Measurements from ENCODE around the gene RNF183. TPM values are rescaled to one million over a fixed set of nuclear protein-coding genes. Genes with fewer than 3 reads are reported as not detected.

The RNF183 gene
- polyA plus RNA-seq, 4 donors: 0.54 to 1.7 (median 0.62) TPM; not detected in 1

DNA sequence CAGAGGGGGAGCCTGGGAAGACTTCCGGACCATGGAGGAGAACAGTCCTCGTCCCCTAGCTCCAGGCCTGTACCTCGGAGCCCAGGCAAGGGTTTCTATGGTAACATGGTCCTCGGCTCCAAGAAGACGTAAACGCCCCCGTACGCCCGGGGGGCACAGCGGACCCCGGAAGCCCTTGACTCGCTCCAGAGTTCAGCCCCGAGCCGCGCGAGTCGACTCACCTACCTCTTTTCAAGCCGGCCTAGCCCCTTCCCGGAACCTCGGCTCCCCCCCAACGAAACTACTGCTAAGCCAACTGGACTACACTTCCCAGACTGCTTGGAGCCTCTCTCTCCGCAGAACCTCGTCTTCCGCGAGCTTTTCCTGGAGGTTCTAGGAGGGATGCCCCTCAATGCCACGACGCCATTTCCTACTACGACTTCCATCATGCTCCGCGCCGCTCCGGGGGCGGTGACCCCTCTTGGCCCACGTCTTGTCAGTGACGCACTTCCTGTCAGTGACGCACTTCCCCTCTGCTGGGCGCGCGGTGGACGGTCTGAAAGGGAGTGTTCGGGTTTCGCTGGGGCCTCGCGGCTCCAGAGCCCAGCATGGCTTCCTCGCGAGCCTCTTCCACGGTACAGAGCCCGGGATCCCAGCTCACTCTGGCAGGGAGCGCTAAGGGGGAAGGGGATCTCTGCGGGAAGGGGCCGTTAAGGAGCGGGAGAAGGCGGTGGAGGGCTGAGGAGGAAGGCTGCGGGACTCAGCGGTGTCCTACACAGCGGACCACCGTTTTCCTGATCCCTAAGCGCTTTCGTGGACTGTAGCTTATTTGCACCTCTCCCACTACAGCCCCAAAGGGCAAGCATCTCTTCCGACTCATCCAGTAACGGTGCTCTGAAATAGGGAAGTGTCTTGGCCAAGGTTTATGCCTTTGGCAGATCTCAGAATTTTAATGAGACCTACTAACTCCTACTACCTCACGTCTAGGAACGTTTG, 27.7 kb downstream of the RNF183 start, which contains the start of the genes CDC26 and PRPF4:
CDC26 (minus strand) TSS at position 416 of the 975 bp plus-strand sequence. CDS start 3,065 bp downstream, outside the sequence.
PRPF4 (plus strand) TSS at position 502 of the 975 bp plus-strand sequence; CDS start at position 588, 86 bp downstream.
- peaks cover 14 to 26% (median 23%) of the 10 kb centered on the region in 3 donors for H3K36me3 ChIP-seq (ENCODE audit: control insufficient read depth in 3 of 3, insufficient read depth in 2 of 3, low read depth in 1 of 3, low read length in 3 of 3)
- 0% methylated on average over 56 to 63 of the region's 63 CpGs for WGBS, 3 donors
- DNase-seq (peak; percentile 98), FAIRE-seq (no peak)
- H3K9me3 ChIP-seq (ENCODE audit: control insufficient read depth in 2 of 2, insufficient read depth in 1 of 2, low read depth in 1 of 2, low read length in 1 of 2): no peaks in the 10 kb centered on the region
- H3K4me3 ChIP-seq (ENCODE audit: low read depth in 1 of 3, low read length in 3 of 3): peak within 1 kb of the TSS; percentile 73 to 84 (median 78)
- H3K4me1 ChIP-seq (ENCODE audit: control insufficient read depth in 3 of 3, insufficient read depth in 2 of 3, low read depth in 1 of 3, low read length in 2 of 3): peaks cover 0 to 7% (median 4%) of the 10 kb centered on the region in 3 donors
- peak within 1 kb of the TSS; percentile 85 to 95 (median 94) for H3K27ac ChIP-seq (ENCODE audit: low read depth in 1 of 3, low read length in 2 of 3)
- H3K27me3 ChIP-seq (ENCODE audit: control insufficient read depth in 3 of 3, insufficient read depth in 3 of 3, low read length in 3 of 3): no peaks in the 10 kb centered on the region

DNA sequence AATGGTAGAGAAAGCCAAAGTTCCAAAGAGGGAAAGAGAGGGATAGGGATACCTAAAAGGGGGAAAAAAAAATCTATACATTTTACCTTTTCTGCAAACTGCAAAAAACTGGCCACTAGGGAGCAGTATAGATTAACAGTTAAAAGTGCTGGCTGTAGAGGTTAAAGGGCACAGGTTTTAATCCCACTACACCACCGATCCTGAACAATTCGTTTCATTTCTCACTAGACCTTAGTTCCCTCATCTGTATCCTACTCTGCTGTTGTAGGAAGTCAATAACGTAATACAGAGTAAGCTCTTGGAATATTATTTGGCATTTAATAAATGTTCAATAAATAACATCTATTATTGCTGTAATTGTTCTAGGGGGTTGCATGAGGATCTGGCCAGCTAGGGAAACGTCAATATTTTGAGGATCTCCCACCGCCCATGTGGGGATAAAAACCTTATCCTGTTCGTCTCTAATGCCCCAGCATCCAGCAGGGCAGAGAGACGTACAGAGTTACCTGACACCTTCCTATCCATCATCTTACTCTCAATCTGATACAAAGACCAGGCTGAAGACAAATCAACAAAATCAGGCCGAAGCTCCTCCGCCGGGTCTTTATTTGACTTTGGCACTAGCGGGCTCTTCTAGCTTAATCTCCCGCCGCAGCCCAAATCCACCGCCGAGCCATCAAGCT, 28.6 kb downstream of the RNF183 start:
- Histone ChIP-seq H3K9me3 (ENCODE audit: control insufficient read depth in 2 of 2, insufficient read depth in 1 of 2, low read depth in 1 of 2, low read length in 1 of 2) (no peaks in the 10 kb centered on the region), H3K4me1 (ENCODE audit: control insufficient read depth in 3 of 3, insufficient read depth in 2 of 3, low read depth in 1 of 3, low read length in 2 of 3) (peaks cover 3 to 13% (median 4%) of the 10 kb centered on the region in 3 donors), H3K4me3 (ENCODE audit: low read depth in 1 of 3, low read length in 3 of 3) (peak overlapping the region; percentile 56 to 84 (median 73)), H3K27ac (ENCODE audit: low read depth in 1 of 3, low read length in 2 of 3) (peak overlapping the region; percentile 73 to 95 (median 94)), H3K36me3 (ENCODE audit: control insufficient read depth in 3 of 3, insufficient read depth in 2 of 3, low read depth in 1 of 3, low read length in 3 of 3) (peaks cover 15 to 26% (median 18%) of the 10 kb centered on the region in 3 donors), H3K27me3 (ENCODE audit: control insufficient read depth in 3 of 3, insufficient read depth in 3 of 3, low read length in 3 of 3) (no peaks in the 10 kb centered on the region)
- 0% methylated on average over 15 of the region's 15 CpGs for WGBS, 3 donors
- DNase-seq (peak; percentile 74 to 79), FAIRE-seq (no peak)

- DNase-seq (no peak), FAIRE-seq (no peak)
- Histone ChIP-seq H3K27me3 (ENCODE audit: control insufficient read depth in 3 of 3, insufficient read depth in 3 of 3, low read length in 3 of 3) (no peaks in the 10 kb centered on the region), H3K36me3 (ENCODE audit: control insufficient read depth in 3 of 3, insufficient read depth in 2 of 3, low read depth in 1 of 3, low read length in 3 of 3) (peaks cover 14 to 35% (median 17%) of the 10 kb centered on the region in 3 donors), H3K4me3 (ENCODE audit: low read depth in 1 of 3, low read length in 3 of 3) (no peak overlapping the region), H3K9me3 (ENCODE audit: control insufficient read depth in 2 of 2, insufficient read depth in 1 of 2, low read depth in 1 of 2, low read length in 1 of 2) (no peaks in the 10 kb centered on the region), H3K27ac (ENCODE audit: low read depth in 1 of 3, low read length in 2 of 3) (peak overlapping the region in 1 of 3 donors; percentile 24), H3K4me1 (ENCODE audit: control insufficient read depth in 3 of 3, insufficient read depth in 2 of 3, low read depth in 1 of 3, low read length in 2 of 3) (peaks cover 0 to 21% (median 3%) of the 10 kb centered on the region in 3 donors)
- 62 to 82% (median 78%) methylated on average over 2 of the region's 2 CpGs for WGBS, 3 donors
Observed at GRCh38 chr9:113269871-113270270, 33.3 kb downstream of the RNF183 start.

DNA sequence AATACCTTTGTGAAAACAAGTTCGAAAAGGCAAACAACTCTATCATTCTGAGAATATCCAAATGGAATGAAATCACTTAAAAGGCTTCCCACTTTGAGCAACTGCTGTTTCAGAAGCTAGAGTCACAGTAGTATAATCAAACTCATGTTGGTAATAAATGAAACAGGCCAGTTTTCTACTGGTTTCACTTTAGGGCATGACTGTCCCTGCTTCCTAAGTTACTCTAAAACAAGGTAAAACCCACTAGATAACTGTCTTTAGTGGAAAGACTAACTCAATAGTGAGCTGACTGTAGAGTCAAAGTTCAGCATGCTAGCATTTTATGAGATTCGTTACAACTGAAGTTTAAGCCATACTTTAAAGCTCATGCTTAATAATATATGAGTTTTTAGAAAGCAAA, 33.8 kb downstream of the RNF183 start:
- FAIRE-seq: no peak
- Histone ChIP-seq H3K4me1 (ENCODE audit: control insufficient read depth in 3 of 3, insufficient read depth in 2 of 3, low read depth in 1 of 3, low read length in 2 of 3) (peaks cover 0 to 21% (median 3%) of the 10 kb centered on the region in 3 donors), H3K9me3 (ENCODE audit: control insufficient read depth in 2 of 2, insufficient read depth in 1 of 2, low read depth in 1 of 2, low read length in 1 of 2) (no peaks in the 10 kb centered on the region), H3K36me3 (ENCODE audit: control insufficient read depth in 3 of 3, insufficient read depth in 2 of 3, low read depth in 1 of 3, low read length in 3 of 3) (peaks cover 14 to 36% (median 18%) of the 10 kb centered on the region in 3 donors), H3K27me3 (ENCODE audit: control insufficient read depth in 3 of 3, insufficient read depth in 3 of 3, low read length in 3 of 3) (no peaks in the 10 kb centered on the region), H3K27ac (ENCODE audit: low read depth in 1 of 3, low read length in 2 of 3) (peak overlapping the region in 1 of 3 donors; percentile 53), H3K4me3 (ENCODE audit: low read depth in 1 of 3, low read length in 3 of 3) (no peak overlapping the region)
- peak in 1 of 2 donors; percentile 22 for DNase-seq
- 46 to 83% (median 71%) methylated on average over 2 of the region's 2 CpGs for WGBS, 3 donors

- DNase-seq (no peak), FAIRE-seq (no peak)
- Histone ChIP-seq H3K27me3 (ENCODE audit: control insufficient read depth in 3 of 3, insufficient read depth in 3 of 3, low read length in 3 of 3) (no peaks in the 10 kb centered on the region), H3K36me3 (ENCODE audit: control insufficient read depth in 3 of 3, insufficient read depth in 2 of 3, low read depth in 1 of 3, low read length in 3 of 3) (peaks cover 12 to 36% (median 22%) of the 10 kb centered on the region in 3 donors), H3K4me1 (ENCODE audit: control insufficient read depth in 3 of 3, insufficient read depth in 2 of 3, low read depth in 1 of 3, low read length in 2 of 3) (peaks cover 0 to 19% (median 3%) of the 10 kb centered on the region in 3 donors), H3K9me3 (ENCODE audit: control insufficient read depth in 2 of 2, insufficient read depth in 1 of 2, low read depth in 1 of 2, low read length in 1 of 2) (no peaks in the 10 kb centered on the region), H3K27ac (ENCODE audit: low read depth in 1 of 3, low read length in 2 of 3) (no peak overlapping the region), H3K4me3 (ENCODE audit: low read depth in 1 of 3, low read length in 3 of 3) (no peak overlapping the region)
- 83 to 87% (median 84%) methylated on average over 4 of the region's 4 CpGs for WGBS, 3 donors
Observed at GRCh38 chr9:113267911-113268566, 35.1 kb downstream of the RNF183 start.

GRCh38 chr9:113266174-113266573, 37.0 kb downstream of the RNF183 start:
- FAIRE-seq: no peak
- Histone ChIP-seq H3K27me3 (ENCODE audit: control insufficient read depth in 3 of 3, insufficient read depth in 3 of 3, low read length in 3 of 3) (no peaks in the 10 kb centered on the region), H3K9me3 (ENCODE audit: control insufficient read depth in 2 of 2, insufficient read depth in 1 of 2, low read depth in 1 of 2, low read length in 1 of 2) (no peaks in the 10 kb centered on the region), H3K4me3 (ENCODE audit: low read depth in 1 of 3, low read length in 3 of 3) (no peak overlapping the region), H3K36me3 (ENCODE audit: control insufficient read depth in 3 of 3, insufficient read depth in 2 of 3, low read depth in 1 of 3, low read length in 3 of 3) (peaks cover 7 to 28% (median 21%) of the 10 kb centered on the region in 3 donors), H3K4me1 (ENCODE audit: control insufficient read depth in 3 of 3, insufficient read depth in 2 of 3, low read depth in 1 of 3, low read length in 2 of 3) (peaks cover 0 to 24% (median 6%) of the 10 kb centered on the region in 3 donors), H3K27ac (ENCODE audit: low read depth in 1 of 3, low read length in 2 of 3) (no peak overlapping the region)
- WGBS, 3 donors: 41 to 68% (median 58%) methylated on average over 3 of the region's 3 CpGs
- no peak for DNase-seq

GRCh38 chr9:113261917-113262671, 41.1 kb downstream of the RNF183 start:
- no peak for FAIRE-seq
- H3K36me3 ChIP-seq (ENCODE audit: control insufficient read depth in 3 of 3, insufficient read depth in 2 of 3, low read depth in 1 of 3, low read length in 3 of 3): peaks cover 4 to 36% (median 23%) of the 10 kb centered on the region in 3 donors
- H3K27ac ChIP-seq (ENCODE audit: low read depth in 1 of 3, low read length in 2 of 3): peak overlapping the region in 2 of 3 donors; percentile 48 to 72
- H3K27me3 ChIP-seq (ENCODE audit: control insufficient read depth in 3 of 3, insufficient read depth in 3 of 3, low read length in 3 of 3): no peaks in the 10 kb centered on the region
- H3K9me3 ChIP-seq (ENCODE audit: control insufficient read depth in 2 of 2, insufficient read depth in 1 of 2, low read depth in 1 of 2, low read length in 1 of 2): no peaks in the 10 kb centered on the region
- WGBS, 3 donors: 25 to 85% (median 62%) methylated on average over 1 of the region's 1 CpG
- peak; percentile 58 to 65 for DNase-seq
- H3K4me3 ChIP-seq (ENCODE audit: low read depth in 1 of 3, low read length in 3 of 3): no peak overlapping the region
- peaks cover 0 to 5% (median 4%) of the 10 kb centered on the region in 3 donors for H3K4me1 ChIP-seq (ENCODE audit: control insufficient read depth in 3 of 3, insufficient read depth in 2 of 3, low read depth in 1 of 3, low read length in 2 of 3)
